Stimulated activated CD8-positive, alpha-beta memory T cell treated with anti-CD3 and anti-CD28 coated beads, Interleukin-2, amount 100 ng/mL, for 1 hour (primary cell): ENCODE results near the gene CDK2AP2.

ENCODE experiments used
- DNase-seq, 2 donors: peaks; one replicate each; pipeline ENCODE4 v3.0.0-alpha.2; 2020; ENCODE audit warnings: low read depth in 2 of 2

Gene CDK2AP2

GRCh38 chr11:67503119-67504004 lies 4.6 kb downstream of the CDK2AP2 start:
- no peak for DNase-seq

GRCh38 chr11:67502328-67502979 lies 5.5 kb downstream of the CDK2AP2 start:
- DNase-seq = no peak

GRCh38 chr11:67501854-67502253 lies 6.1 kb downstream of the CDK2AP2 start:
- no peak for DNase-seq

GRCh38 chr11:67500831-67501715 lies 6.9 kb downstream of the CDK2AP2 start:
- DNase-seq = no peak

- no peak for DNase-seq
Measured at GRCh38 chr11:67500484-67500821, 7.5 kb downstream of the CDK2AP2 start.

GRCh38 chr11:67499808-67500483 lies 8.0 kb downstream of the CDK2AP2 start:
- no peak for DNase-seq

GRCh38 chr11:67498544-67498972 lies 9.4 kb downstream of the CDK2AP2 start:
- no peak for DNase-seq

GRCh38 chr11:67497656-67498291 lies 10.2 kb downstream of the CDK2AP2 start:
- DNase-seq = no peak

- DNase-seq = no peak
Measured at GRCh38 chr11:67496113-67496512, 11.8 kb downstream of the CDK2AP2 start.

- DNase-seq = no peak
Measured at GRCh38 chr11:67495234-67496005, 12.5 kb downstream of the CDK2AP2 start.

- DNase-seq = no peak
Measured at GRCh38 chr11:67494371-67495233, 13.4 kb downstream of the CDK2AP2 start.

- DNase-seq = no peak
Measured at GRCh38 chr11:67493548-67494370, 14.2 kb downstream of the CDK2AP2 start.

GRCh38 chr11:67492801-67493547 lies 15.0 kb downstream of the CDK2AP2 start:
- no peak for DNase-seq

- DNase-seq = no peak
Measured at GRCh38 chr11:67492069-67492727, 15.8 kb downstream of the CDK2AP2 start.

GRCh38 chr11:67491276-67492068 lies 16.5 kb downstream of the CDK2AP2 start:
- no peak for DNase-seq

- DNase-seq = no peak
Measured at GRCh38 chr11:67490727-67491065, 17.3 kb downstream of the CDK2AP2 start.
